Chondrocyte (in vitro differentiated cells): Measurements from ENCODE around the gene SLC25A45. TPM values are rescaled to one million over a fixed set of nuclear protein-coding genes. Genes with fewer than 3 reads are reported as not detected.

Experiments
- DNase-seq: peaks from one replicate; pipeline ENCODE4 v3.0.0; 2021; ENCODE audit warnings: mixed read lengths, low spot score
- H3K27ac Mint-ChIP-seq: one replicate; pipeline ENCODE4 v1.8.0; 2021; ENCODE audit warnings: mild to moderate bottlenecking, moderate library complexity, mixed read lengths; ENCODE audit not compliant: unreplicated experiment
- H3K27me3 Mint-ChIP-seq: 2 replicates; pipeline ENCODE4 v1.8.0; 2021; ENCODE audit warnings: low read depth, mixed read lengths
- H3K36me3 Mint-ChIP-seq: 2 replicates; pipeline ENCODE4 v1.8.0; 2021; ENCODE audit warnings: low read depth, mixed read lengths
- H3K4me1 Mint-ChIP-seq: 2 replicates; pipeline ENCODE4 v1.8.0; 2021; ENCODE audit warnings: low read depth, mild to moderate bottlenecking, mixed read lengths
- H3K4me3 Mint-ChIP-seq: one replicate; pipeline ENCODE4 v1.8.0; 2021; ENCODE audit warnings: mild to moderate bottlenecking, moderate library complexity, mixed read lengths; ENCODE audit not compliant: unreplicated experiment
- H3K9me3 Mint-ChIP-seq: 2 replicates; pipeline ENCODE4 v1.8.0; 2021; ENCODE audit warnings: low read depth, mixed read lengths
- CTCF ChIP-seq: fragments of 200-600 bp; sonication (generic); IDR thresholded peaks from 2 replicates; pipeline ENCODE4 v1.5.0; 2021; ENCODE audit warnings: antibody characterized with exemption, mild to moderate bottlenecking, moderate library complexity
- total RNA-seq: library from RNA; stranded (reverse); gene quantifications from 3 replicates; pipeline ENCODE4 v1.2.1, GENCODE V29; 2021

SLC25A45 gene
- total RNA-seq, 1 donor from 2014 or later, result 11.7 TPM

- no peaks in the 10 kb centered on the region for H3K9me3 Mint-ChIP-seq
- H3K4me1 Mint-ChIP-seq, result peaks cover 86% of the 10 kb centered on the region
- H3K27me3 Mint-ChIP-seq, result no peaks in the 10 kb centered on the region
- H3K36me3 Mint-ChIP-seq, result peaks cover 18% of the 10 kb centered on the region
- TF ChIP-seq CTCF, result no peak
- H3K27ac Mint-ChIP-seq, result peak overlapping the region; percentile 100
- DNase-seq, result no peak
- peak overlapping the region; percentile 73 for H3K4me3 Mint-ChIP-seq
Observed at GRCh38 chr11:65419772-65420481, 37.5 kb upstream of the SLC25A45 start.

- no peak for TF ChIP-seq CTCF
- Mint-ChIP-seq H3K4me1 (peaks cover 81% of the 10 kb centered on the region), H3K27me3 (no peaks in the 10 kb centered on the region), H3K4me3 (peak overlapping the region; percentile 73), H3K36me3 (peaks cover 13% of the 10 kb centered on the region), H3K9me3 (no peaks in the 10 kb centered on the region), H3K27ac (peak overlapping the region; percentile 100)
- DNase-seq, result no peak
Observed at GRCh38 chr11:65419460-65419771, 37.0 kb upstream of the SLC25A45 start.

GRCh38 chr11:65418681-65419459 is 36.4 kb upstream of the SLC25A45 start:
- TF ChIP-seq CTCF, result no peak
- peak; percentile 97 for DNase-seq

GRCh38 chr11:65418431-65418680 is 35.9 kb upstream of the SLC25A45 start:
- TF ChIP-seq CTCF, result no peak
- no peak for DNase-seq

More at GRCh38 chr11:65418681-65419459, 36.4 kb upstream of the SLC25A45 start:
- peak overlapping the region; percentile 100 for H3K27ac Mint-ChIP-seq
- peaks cover 78% of the 10 kb centered on the region for H3K4me1 Mint-ChIP-seq
- peak overlapping the region; percentile 73 for H3K4me3 Mint-ChIP-seq
- peaks cover 9% of the 10 kb centered on the region for H3K36me3 Mint-ChIP-seq
- H3K27me3 Mint-ChIP-seq, result no peaks in the 10 kb centered on the region
- no peaks in the 10 kb centered on the region for H3K9me3 Mint-ChIP-seq

GRCh38 chr11:65417702-65418430 is 35.4 kb upstream of the SLC25A45 start:
- H3K9me3 Mint-ChIP-seq, result no peaks in the 10 kb centered on the region
- TF ChIP-seq CTCF, result no peak
- peak overlapping the region; percentile 59 for H3K4me3 Mint-ChIP-seq
- DNase-seq, result no peak
- H3K4me1 Mint-ChIP-seq, result peaks cover 73% of the 10 kb centered on the region
- peaks cover 3% of the 10 kb centered on the region for H3K36me3 Mint-ChIP-seq
- no peaks in the 10 kb centered on the region for H3K27me3 Mint-ChIP-seq
- peak overlapping the region; percentile 100 for H3K27ac Mint-ChIP-seq

More at GRCh38 chr11:65418431-65418680, 35.9 kb upstream of the SLC25A45 start:
- Mint-ChIP-seq H3K4me1 (peaks cover 75% of the 10 kb centered on the region), H3K9me3 (no peaks in the 10 kb centered on the region), H3K27me3 (no peaks in the 10 kb centered on the region), H3K4me3 (peak overlapping the region; percentile 73), H3K36me3 (peaks cover 5% of the 10 kb centered on the region), H3K27ac (peak overlapping the region; percentile 100)
